ENCODE measurements around the gene SPATA33. TPM values are rescaled to one million over a fixed set of nuclear protein-coding genes. Genes with fewer than 3 reads are reported as not detected.

SPATA33 gene
- total RNA-seq, 5 donors from 2014 or later (not counting 1 experiment from before 2014, with no cell fraction given): 5.0 to 11.1 (median 8.1) TPM

DNA sequence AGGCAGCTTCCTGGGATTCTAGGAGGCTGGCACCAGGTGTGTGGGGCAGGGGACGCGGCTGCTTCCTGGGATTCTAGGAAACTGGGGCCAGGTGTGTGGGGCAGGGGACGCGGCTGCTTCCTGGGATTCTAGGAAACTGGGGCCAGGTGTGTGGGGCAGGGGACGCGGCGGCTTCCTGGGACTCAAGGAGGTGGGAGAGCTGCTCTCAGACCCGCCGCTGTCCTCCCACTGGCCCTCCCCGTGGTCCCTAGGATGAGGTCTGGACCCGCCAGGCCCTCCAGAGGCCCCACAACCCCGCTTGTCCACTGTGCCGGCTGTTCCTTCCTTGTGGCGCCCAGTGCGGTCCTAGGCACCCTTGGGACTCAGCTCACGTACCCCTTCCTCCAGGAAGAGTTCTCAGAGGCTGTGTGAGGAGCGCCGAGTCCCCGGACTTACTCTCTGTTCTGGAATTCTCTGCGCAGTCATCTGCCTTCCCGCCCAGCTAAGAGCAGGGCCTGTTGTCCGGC is 43.6 kb upstream of the SPATA33 start:
- peaks cover 3 to 32% of the 10 kb centered on the region in 2 experiments for H3K4me1 ChIP-seq (ENCODE audit: control insufficient read depth in 1 of 2, extremely low read depth in 1 of 2, insufficient read depth in 2 of 2, low read length in 2 of 2)
- Mint-ChIP-seq H3K27ac (no peak overlapping the region), H3K27me3 (no peaks in the 10 kb centered on the region), H3K36me3 (no peaks in the 10 kb centered on the region), H3K9me3 (peaks cover 0 to 10% (median 3%) of the 10 kb centered on the region in 3 donors), H3K4me1 (peaks cover 11 to 13% (median 13%) of the 10 kb centered on the region in 3 donors), H3K4me3 (no peak overlapping the region)
- no peaks in the 10 kb centered on the region for H3K36me3 ChIP-seq (ENCODE audit: control insufficient read depth in 2 of 2, extremely low read depth in 1 of 2, insufficient read depth in 1 of 2, low read length in 1 of 2)
- no peak for DNase-seq
- CTCF ChIA-PET: no interaction called here
- no peak for ATAC-seq (replicated peaks in 1 of 4)
- POLR2A ChIA-PET: no interaction called here
- H3K27me3 ChIP-seq (replicated peaks in 1 of 2; ENCODE audit: control insufficient read depth in 2 of 2, extremely low read depth in 1 of 2, insufficient read depth in 2 of 2, low read length in 1 of 2): peaks cover 0 to 4% of the 10 kb centered on the region in 2 experiments
- WGBS (ENCODE audit: insufficient coverage): 92% methylated on average over 20 of the region's 22 CpGs
- no peaks in the 10 kb centered on the region for H3K9me3 ChIP-seq
- no peak overlapping the region for H3K27ac ChIP-seq (ENCODE audit: low read length)
- H3K4me3 ChIP-seq (ENCODE audit: control insufficient read depth in 1 of 2, extremely low read depth in 1 of 2, low read length in 1 of 2): no peak overlapping the region

DNA sequence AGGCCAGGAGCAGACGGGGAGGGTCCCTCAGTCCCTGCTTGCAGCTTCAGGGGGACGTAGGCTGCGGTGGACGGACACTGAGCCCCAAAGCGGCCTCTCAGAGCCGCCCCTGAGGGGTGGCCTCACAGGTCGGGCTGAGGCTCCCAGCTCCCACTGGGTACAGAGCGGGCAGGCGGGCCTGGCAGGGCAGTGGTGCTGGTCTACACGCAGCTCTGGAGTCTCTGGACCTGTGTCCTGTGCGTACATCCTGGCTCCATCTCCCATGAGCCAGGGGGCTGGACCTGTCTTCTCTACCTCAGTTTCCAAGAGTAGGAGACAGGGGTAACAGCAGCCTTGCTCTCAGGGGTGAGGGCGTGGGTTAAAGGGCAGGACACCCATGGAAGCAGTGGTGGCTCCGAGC is 42.5 kb upstream of the SPATA33 start:
- ATAC-seq (replicated peaks in 1 of 4) (peak in 1 of 4 experiments; percentile 4), DNase-seq (no peak)
- no peak overlapping the region for H3K27ac Mint-ChIP-seq
- Histone ChIP-seq H3K27me3 (replicated peaks in 1 of 2; ENCODE audit: control insufficient read depth in 2 of 2, extremely low read depth in 1 of 2, insufficient read depth in 2 of 2, low read length in 1 of 2) (peaks cover 0 to 6% of the 10 kb centered on the region in 2 experiments), H3K4me3 (ENCODE audit: control insufficient read depth in 1 of 2, extremely low read depth in 1 of 2, low read length in 1 of 2) (no peak overlapping the region), H3K27ac (ENCODE audit: low read length) (no peak overlapping the region), H3K36me3 (ENCODE audit: control insufficient read depth in 2 of 2, extremely low read depth in 1 of 2, insufficient read depth in 1 of 2, low read length in 1 of 2) (no peaks in the 10 kb centered on the region), H3K9me3 (no peaks in the 10 kb centered on the region), H3K4me1 (ENCODE audit: control insufficient read depth in 1 of 2, extremely low read depth in 1 of 2, insufficient read depth in 2 of 2, low read length in 2 of 2) (peaks cover 3 to 32% of the 10 kb centered on the region in 2 experiments)
- WGBS (ENCODE audit: insufficient coverage): 91% methylated on average over 8 of the region's 13 CpGs
- H3K4me1 Mint-ChIP-seq: peaks cover 11 to 13% (median 13%) of the 10 kb centered on the region in 3 donors
- ChIA-PET POLR2A (no interaction called here), CTCF (interaction anchor here in 1 of 2 donors (0.9 kb wide), 1 partner anchor 256 kb away, joined by 4 read pairs; no protein-coding TSS in a partner anchor)
- peaks cover 0 to 10% (median 3%) of the 10 kb centered on the region in 3 donors for H3K9me3 Mint-ChIP-seq
- H3K36me3 Mint-ChIP-seq: no peaks in the 10 kb centered on the region
- no peaks in the 10 kb centered on the region for H3K27me3 Mint-ChIP-seq
- no peak overlapping the region for H3K4me3 Mint-ChIP-seq

DNA sequence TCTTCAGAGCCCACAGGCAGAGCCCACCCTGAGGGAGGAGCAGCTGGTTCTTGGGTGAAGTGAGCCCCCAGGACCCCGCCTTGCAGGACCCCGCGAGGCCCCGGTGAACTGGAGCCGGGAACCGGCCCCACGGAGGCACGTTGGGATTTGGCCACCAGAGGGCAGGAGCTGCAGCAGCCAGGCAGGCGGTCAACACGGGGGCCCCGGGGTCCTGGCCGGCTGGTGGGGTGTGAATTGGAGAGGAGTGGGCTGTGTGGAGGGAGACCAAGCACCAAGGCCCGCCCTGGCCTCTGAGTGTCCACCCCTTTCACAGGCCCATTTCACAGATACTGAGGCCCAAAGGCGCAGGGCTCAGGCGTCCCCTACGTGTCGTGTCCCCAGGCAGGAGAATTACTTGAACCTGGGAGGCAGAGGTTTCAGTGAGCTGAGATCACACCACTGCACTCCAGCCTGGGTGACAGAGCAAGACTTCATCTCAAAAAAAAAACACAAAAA is 42.0 kb upstream of the SPATA33 start:
- no peak overlapping the region for H3K27ac Mint-ChIP-seq
- ATAC-seq (replicated peaks in 1 of 4) (peak in 3 of 4 experiments; percentile 7 to 57 (median 42)), DNase-seq (peak in 11 of 35 experiments; percentile 16 to 56 (median 35))
- peaks cover 0 to 10% (median 3%) of the 10 kb centered on the region in 3 donors for H3K9me3 Mint-ChIP-seq
- no peaks in the 10 kb centered on the region for H3K36me3 Mint-ChIP-seq
- H3K4me1 Mint-ChIP-seq: peaks cover 11 to 13% (median 13%) of the 10 kb centered on the region in 3 donors
- H3K4me1 ChIP-seq (ENCODE audit: control insufficient read depth in 1 of 2, extremely low read depth in 1 of 2, insufficient read depth in 2 of 2, low read length in 2 of 2): peaks cover 3 to 32% of the 10 kb centered on the region in 2 experiments
- CTCF ChIA-PET: no interaction called here
- H3K27me3 ChIP-seq (replicated peaks in 1 of 2; ENCODE audit: control insufficient read depth in 2 of 2, extremely low read depth in 1 of 2, insufficient read depth in 2 of 2, low read length in 1 of 2): peaks cover 0 to 10% of the 10 kb centered on the region in 2 experiments
- no peak overlapping the region for H3K27ac ChIP-seq (ENCODE audit: low read length)
- H3K4me3 Mint-ChIP-seq: no peak overlapping the region
- WGBS (ENCODE audit: insufficient coverage): 63% methylated on average over 4 of the region's 17 CpGs
- no peak overlapping the region for H3K4me3 ChIP-seq (ENCODE audit: control insufficient read depth in 1 of 2, extremely low read depth in 1 of 2, low read length in 1 of 2)
- no peaks in the 10 kb centered on the region for H3K9me3 ChIP-seq
- no peaks in the 10 kb centered on the region for H3K27me3 Mint-ChIP-seq
- POLR2A ChIA-PET: no interaction called here
- H3K36me3 ChIP-seq (ENCODE audit: control insufficient read depth in 2 of 2, extremely low read depth in 1 of 2, insufficient read depth in 1 of 2, low read length in 1 of 2): no peaks in the 10 kb centered on the region

DNA sequence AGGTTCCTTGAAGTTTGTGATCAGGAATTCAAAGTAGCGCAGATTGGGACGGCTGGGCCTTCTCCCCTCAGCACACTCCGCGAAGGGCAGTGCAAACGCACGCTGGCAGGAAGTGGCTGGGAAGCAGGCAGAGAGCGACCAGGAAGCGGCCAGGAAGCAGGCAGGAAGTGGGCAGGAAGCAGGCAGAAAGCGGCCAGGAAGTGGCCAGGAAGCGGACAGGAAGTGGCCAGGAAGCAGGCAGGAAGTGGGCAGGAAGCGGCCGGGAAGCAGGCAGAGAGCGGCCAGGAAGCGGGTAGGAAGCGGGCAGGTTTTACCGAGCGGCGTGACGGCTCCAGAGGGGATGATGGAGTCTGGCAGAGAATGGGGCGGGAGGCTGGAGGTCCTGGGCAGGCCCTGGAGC is 41.0 kb upstream of the SPATA33 start:
- Histone ChIP-seq H3K4me1 (ENCODE audit: control insufficient read depth in 1 of 2, extremely low read depth in 1 of 2, insufficient read depth in 2 of 2, low read length in 2 of 2) (peaks cover 3 to 32% of the 10 kb centered on the region in 2 experiments), H3K36me3 (ENCODE audit: control insufficient read depth in 2 of 2, extremely low read depth in 1 of 2, insufficient read depth in 1 of 2, low read length in 1 of 2) (no peaks in the 10 kb centered on the region), H3K9me3 (no peaks in the 10 kb centered on the region), H3K4me3 (ENCODE audit: control insufficient read depth in 1 of 2, extremely low read depth in 1 of 2, low read length in 1 of 2) (no peak overlapping the region), H3K27me3 (replicated peaks in 1 of 2; ENCODE audit: control insufficient read depth in 2 of 2, extremely low read depth in 1 of 2, insufficient read depth in 2 of 2, low read length in 1 of 2) (peaks cover 0 to 10% of the 10 kb centered on the region in 2 experiments), H3K27ac (ENCODE audit: low read length) (peak overlapping the region; percentile 77)
- peaks cover 0 to under 1% of the 10 kb centered on the region in 2 donors for H3K27me3 Mint-ChIP-seq
- H3K27ac Mint-ChIP-seq: peak overlapping the region; percentile 89 to 93
- POLR2A ChIA-PET: no interaction called here
- peaks cover 0 to 10% (median 3%) of the 10 kb centered on the region in 3 donors for H3K9me3 Mint-ChIP-seq
- ATAC-seq (replicated peaks in 1 of 4): peak in 3 of 4 experiments; percentile 46 to 58 (median 55)
- H3K4me1 Mint-ChIP-seq: peaks cover 11 to 13% (median 13%) of the 10 kb centered on the region in 3 donors
- 9% methylated on average over 14 of the region's 20 CpGs for WGBS (ENCODE audit: insufficient coverage)
- H3K36me3 Mint-ChIP-seq: no peaks in the 10 kb centered on the region
- CTCF ChIA-PET: no interaction called here
- peak overlapping the region in 1 of 3 donors; percentile 66 for H3K4me3 Mint-ChIP-seq
- DNase-seq: peak in 15 of 35 experiments; percentile 8 to 52 (median 24)

DNA sequence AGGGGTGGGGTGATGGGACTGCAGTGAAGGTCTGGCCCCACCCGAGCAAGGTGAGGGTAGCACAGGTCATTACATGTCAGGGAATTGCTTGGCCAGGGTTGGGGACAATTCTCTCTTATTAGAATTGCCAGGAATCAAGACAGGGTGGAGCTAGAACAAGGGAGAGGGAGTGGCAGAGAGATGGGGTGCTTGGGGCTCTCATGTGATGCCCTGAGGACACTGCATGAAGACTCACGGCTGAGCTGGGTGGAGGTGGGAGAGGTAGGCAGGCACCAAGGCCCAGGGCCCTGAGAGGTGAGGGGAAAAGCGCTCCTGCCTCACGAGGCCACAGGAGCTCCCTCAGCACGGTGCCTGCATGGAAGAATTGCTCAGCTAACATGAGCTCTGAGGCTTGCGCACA is 40.6 kb upstream of the SPATA33 start:
- H3K4me3 ChIP-seq (ENCODE audit: control insufficient read depth in 1 of 2, extremely low read depth in 1 of 2, low read length in 1 of 2): no peak overlapping the region
- peaks cover 3 to 32% of the 10 kb centered on the region in 2 experiments for H3K4me1 ChIP-seq (ENCODE audit: control insufficient read depth in 1 of 2, extremely low read depth in 1 of 2, insufficient read depth in 2 of 2, low read length in 2 of 2)
- H3K4me1 Mint-ChIP-seq: peaks cover 11 to 13% (median 13%) of the 10 kb centered on the region in 3 donors
- H3K27me3 ChIP-seq (replicated peaks in 1 of 2; ENCODE audit: control insufficient read depth in 2 of 2, extremely low read depth in 1 of 2, insufficient read depth in 2 of 2, low read length in 1 of 2): peaks cover 0 to 10% of the 10 kb centered on the region in 2 experiments
- peak overlapping the region; percentile 77 for H3K27ac ChIP-seq (ENCODE audit: low read length)
- peak overlapping the region; percentile 89 to 93 for H3K27ac Mint-ChIP-seq
- peak overlapping the region in 1 of 3 donors; percentile 66 for H3K4me3 Mint-ChIP-seq
- ATAC-seq (replicated peaks in 1 of 4) (peak in 1 of 4 experiments; percentile 54), DNase-seq (peak in 1 of 35 experiments; percentile 30)
- POLR2A ChIA-PET: no interaction called here
- CTCF ChIA-PET: no interaction called here
- peaks cover 0 to 10% (median 3%) of the 10 kb centered on the region in 3 donors for H3K9me3 Mint-ChIP-seq
- no peaks in the 10 kb centered on the region for H3K9me3 ChIP-seq
- no peaks in the 10 kb centered on the region for H3K36me3 Mint-ChIP-seq
- peaks cover 0 to 5% of the 10 kb centered on the region in 2 donors for H3K27me3 Mint-ChIP-seq
- no peaks in the 10 kb centered on the region for H3K36me3 ChIP-seq (ENCODE audit: control insufficient read depth in 2 of 2, extremely low read depth in 1 of 2, insufficient read depth in 1 of 2, low read length in 1 of 2)
- 59% methylated on average over 4 of the region's 6 CpGs for WGBS (ENCODE audit: insufficient coverage)

DNA sequence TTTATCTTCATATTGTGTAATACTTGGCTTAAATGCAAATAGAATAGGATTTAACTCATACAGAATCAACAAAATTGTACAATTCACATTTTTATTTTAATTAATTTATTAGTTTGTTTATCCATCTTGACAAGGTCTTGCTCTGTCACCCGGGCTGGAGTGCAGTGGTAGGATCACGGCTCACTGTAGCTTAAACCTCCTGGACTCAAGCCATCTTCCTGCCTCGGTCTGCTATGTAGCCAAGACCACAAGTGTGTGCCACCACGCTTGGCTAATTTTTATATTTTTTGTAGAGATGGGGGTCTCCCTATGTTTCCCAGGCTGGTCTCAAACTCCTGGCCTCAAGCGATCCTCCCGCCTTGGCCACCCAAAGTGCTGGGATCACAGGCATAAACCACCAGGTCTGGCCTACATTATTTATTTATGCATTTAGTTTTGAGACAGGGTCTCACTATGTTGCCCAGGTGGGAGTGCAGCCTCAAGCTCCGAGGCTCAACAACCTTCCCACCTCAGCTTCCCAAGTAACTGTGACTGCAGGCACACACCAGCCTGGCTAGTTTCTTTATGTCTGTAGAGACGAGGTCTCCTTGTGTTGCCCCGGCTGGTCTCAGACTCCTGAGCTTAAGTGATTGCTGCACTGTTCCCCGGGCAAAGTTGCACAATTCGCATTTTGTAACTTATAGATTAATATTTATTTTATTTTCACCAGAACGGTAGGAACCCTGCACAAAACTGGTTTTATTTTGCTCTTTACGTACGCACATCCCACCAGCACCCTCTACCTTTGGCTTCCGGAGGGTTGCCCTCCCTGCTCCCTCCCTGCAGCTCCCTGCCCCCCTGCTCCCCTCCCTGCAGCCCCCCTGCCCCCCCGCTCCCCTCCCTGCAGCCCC is 39.3 kb upstream of the SPATA33 start:
- Mint-ChIP-seq H3K36me3 (no peaks in the 10 kb centered on the region), H3K27ac (no peak overlapping the region), H3K4me1 (peaks cover 11 to 13% (median 12%) of the 10 kb centered on the region in 3 donors), H3K27me3 (peaks cover under 1 to 11% of the 10 kb centered on the region in 2 donors), H3K9me3 (peaks cover 0 to 6% (median 3%) of the 10 kb centered on the region in 3 donors), H3K4me3 (no peak overlapping the region)
- DNase-seq: no peak
- POLR2A ChIA-PET: interaction anchor here in 1 of 2 donors (0.6 kb wide), 1 partner anchor 28 kb away, joined by 10 read pairs; no protein-coding TSS in a partner anchor
- CTCF ChIA-PET: no interaction called here
- Histone ChIP-seq H3K4me1 (ENCODE audit: control insufficient read depth in 1 of 2, extremely low read depth in 1 of 2, insufficient read depth in 2 of 2, low read length in 2 of 2) (peaks cover 3 to 32% of the 10 kb centered on the region in 2 experiments), H3K27ac (ENCODE audit: low read length) (no peak overlapping the region), H3K36me3 (ENCODE audit: control insufficient read depth in 2 of 2, extremely low read depth in 1 of 2, insufficient read depth in 1 of 2, low read length in 1 of 2) (no peaks in the 10 kb centered on the region), H3K4me3 (ENCODE audit: control insufficient read depth in 1 of 2, extremely low read depth in 1 of 2, low read length in 1 of 2) (no peak overlapping the region), H3K9me3 (no peaks in the 10 kb centered on the region), H3K27me3 (replicated peaks in 1 of 2; ENCODE audit: control insufficient read depth in 2 of 2, extremely low read depth in 1 of 2, insufficient read depth in 2 of 2, low read length in 1 of 2) (peaks cover 0 to 12% of the 10 kb centered on the region in 2 experiments)
- no peak for ATAC-seq (replicated peaks in 1 of 4)
- 82% methylated on average over 4 of the region's 16 CpGs for WGBS (ENCODE audit: insufficient coverage)

Measured in T-cell (primary cell).